HG02938 (cell line): ENCODE results near the gene APOBEC2.

Experiments
- ATAC-seq: cut with Tn5 transposase; IDR thresholded peaks from one replicate; pipeline ENCODE4 v1.9.1; 2021; ENCODE audit warnings: mild to moderate bottlenecking, moderate library complexity; ENCODE audit not compliant: unreplicated experiment

APOBEC2 gene

GRCh38 chr6:41083072-41083471, 30.1 kb downstream of the APOBEC2 start:
- ATAC-seq: no peak

- no peak for ATAC-seq
Measured at GRCh38 chr6:41085182-41085581, 32.2 kb downstream of the APOBEC2 start.

GRCh38 chr6:41088451-41088850, 35.4 kb downstream of the APOBEC2 start:
- ATAC-seq: no peak

- no peak for ATAC-seq
Measured at GRCh38 chr6:41090841-41091761, 38.1 kb downstream of the APOBEC2 start.

GRCh38 chr6:41092421-41093140, 39.6 kb downstream of the APOBEC2 start:
- ATAC-seq: no peak

GRCh38 chr6:41093729-41094128, 40.7 kb downstream of the APOBEC2 start:
- ATAC-seq: no peak

GRCh38 chr6:41097467-41098090, 44.6 kb downstream of the APOBEC2 start:
- no peak for ATAC-seq

GRCh38 chr6:41098366-41098765, 45.4 kb downstream of the APOBEC2 start:
- ATAC-seq: no peak

- no peak for ATAC-seq
Measured at GRCh38 chr6:41100871-41101287, 47.9 kb downstream of the APOBEC2 start.

- ATAC-seq: no peak
Measured at GRCh38 chr6:41103847-41104246, 50.8 kb downstream of the APOBEC2 start.

- no peak for ATAC-seq
Measured at GRCh38 chr6:41111017-41111416, 58.0 kb downstream of the APOBEC2 start.
